ENCODE data around the gene PKD2.

DNA sequence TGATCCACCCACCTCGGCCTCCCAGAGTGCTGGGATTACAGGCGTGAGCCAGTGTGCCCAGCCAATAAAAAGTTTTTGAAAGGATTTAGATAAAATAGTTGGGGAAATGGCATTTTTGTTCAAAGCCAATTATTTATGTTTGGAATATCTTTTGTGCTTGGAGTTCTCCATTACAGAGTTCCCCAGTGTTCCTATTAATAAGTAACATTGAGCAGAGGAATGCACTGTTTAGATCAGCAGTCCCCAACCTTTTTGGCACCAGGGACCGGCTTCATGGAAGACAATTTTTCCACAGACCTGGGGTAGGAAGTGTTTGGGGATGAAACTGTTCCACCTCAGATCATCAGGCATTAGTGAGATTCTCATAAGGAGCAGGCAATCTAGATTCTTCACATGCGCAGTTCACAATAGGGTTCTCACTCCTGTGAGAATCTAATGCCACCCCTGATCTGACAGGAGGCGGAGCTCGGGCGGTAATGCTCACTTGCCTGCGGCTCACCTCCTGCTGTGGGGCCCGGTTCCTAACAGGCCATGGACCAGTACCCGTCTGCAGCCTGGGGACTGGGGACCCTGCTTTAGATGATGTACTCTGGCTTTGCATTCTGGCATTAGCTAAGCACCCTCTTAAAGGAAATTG is 8.3 kb downstream of the PKD2 start:
- no peak for TF ChIP-seq POLR2AphosphoS5 (IDR thresholded peaks at IDR 0.05; ENCODE audit: insufficient read depth in 1 of 2, low read depth in 1 of 2)
- TF ChIP-seq, protein P1, sequence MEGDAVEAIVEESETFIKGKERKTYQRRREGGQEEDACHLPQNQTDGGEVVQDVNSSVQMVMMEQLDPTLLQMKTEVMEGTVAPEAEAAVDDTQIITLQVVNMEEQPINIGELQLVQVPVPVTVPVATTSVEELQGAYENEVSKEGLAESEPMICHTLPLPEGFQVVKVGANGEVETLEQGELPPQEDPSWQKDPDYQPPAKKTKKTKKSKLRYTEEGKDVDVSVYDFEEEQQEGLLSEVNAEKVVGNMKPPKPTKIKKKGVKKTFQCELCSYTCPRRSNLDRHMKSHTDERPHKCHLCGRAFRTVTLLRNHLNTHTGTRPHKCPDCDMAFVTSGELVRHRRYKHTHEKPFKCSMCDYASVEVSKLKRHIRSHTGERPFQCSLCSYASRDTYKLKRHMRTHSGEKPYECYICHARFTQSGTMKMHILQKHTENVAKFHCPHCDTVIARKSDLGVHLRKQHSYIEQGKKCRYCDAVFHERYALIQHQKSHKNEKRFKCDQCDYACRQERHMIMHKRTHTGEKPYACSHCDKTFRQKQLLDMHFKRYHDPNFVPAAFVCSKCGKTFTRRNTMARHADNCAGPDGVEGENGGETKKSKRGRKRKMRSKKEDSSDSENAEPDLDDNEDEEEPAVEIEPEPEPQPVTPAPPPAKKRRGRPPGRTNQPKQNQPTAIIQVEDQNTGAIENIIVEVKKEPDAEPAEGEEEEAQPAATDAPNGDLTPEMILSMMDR (IDR thresholded peaks at IDR 0.05), result no peak
- TF ChIP-seq POLR2A (IDR thresholded peaks at IDR 0.05), result no peak

Data from vagina (tissue), 2 donors.